Activated T-cell treated with anti-CD3 and anti-CD28 coated beads, Interleukin-2, amount 50 U/mL, for 4 hours (primary cell): ENCODE results near the gene SAXO1. TPM values are rescaled to one million over a fixed set of nuclear protein-coding genes. Genes with fewer than 3 reads are reported as not detected.

Source experiments
- ATAC-seq, 2 donors: fragments of 200-7000 bp; cut with Tn5 transposase; one replicate each; pipeline ENCODE4 v1.10.0; 2021
- DNase-seq: peaks from one replicate; pipeline ENCODE4 v3.0.0-alpha.2; 2020
- H3K27me3 Mint-ChIP-seq: one replicate; pipeline ENCODE4 v1.8.0; 2021; ENCODE audit warnings: low read depth, mixed read lengths
- H3K36me3 Mint-ChIP-seq: one replicate; pipeline ENCODE4 v1.8.0; 2022; ENCODE audit warnings: mixed read lengths; ENCODE audit not compliant: insufficient read depth
- H3K4me1 Mint-ChIP-seq: one replicate; pipeline ENCODE4 v1.8.0; 2021; ENCODE audit warnings: low read depth, mixed read lengths
- H3K4me3 Mint-ChIP-seq: one replicate; pipeline ENCODE4 v1.8.0; 2021; ENCODE audit warnings: mild to moderate bottlenecking, moderate library complexity, mixed read lengths
- H3K9me3 Mint-ChIP-seq: one replicate; pipeline ENCODE4 v1.8.0; 2021; ENCODE audit warnings: mixed read lengths
- total RNA-seq, 3 donors: library from RNA; stranded (reverse); gene quantifications; one replicate each; pipeline ENCODE4 v1.2.1, GENCODE V29; 2021

The SAXO1 gene
- total RNA-seq, 3 donors from 2014 or later, result not detected

DNA sequence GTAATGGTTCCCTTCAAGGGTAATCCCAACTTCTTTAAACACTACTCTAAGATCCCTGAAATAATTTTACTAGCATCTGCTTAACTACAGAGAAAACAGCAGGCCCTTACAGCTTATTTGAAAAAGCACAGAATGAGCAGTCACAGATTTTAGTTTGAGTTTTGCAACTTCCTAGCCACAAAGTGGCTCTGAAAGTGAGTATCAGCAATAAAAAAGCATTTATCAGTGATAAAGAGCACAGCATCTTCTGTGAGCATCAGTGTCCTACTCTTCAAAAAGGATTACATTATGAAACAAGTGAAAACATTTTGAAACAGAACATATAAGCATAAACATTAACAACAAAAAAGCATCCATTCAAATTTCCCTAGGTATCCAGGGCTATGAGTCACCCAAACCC is 45.0 kb downstream of the SAXO1 start:
- peaks cover 2% of the 10 kb centered on the region for H3K9me3 Mint-ChIP-seq

DNA sequence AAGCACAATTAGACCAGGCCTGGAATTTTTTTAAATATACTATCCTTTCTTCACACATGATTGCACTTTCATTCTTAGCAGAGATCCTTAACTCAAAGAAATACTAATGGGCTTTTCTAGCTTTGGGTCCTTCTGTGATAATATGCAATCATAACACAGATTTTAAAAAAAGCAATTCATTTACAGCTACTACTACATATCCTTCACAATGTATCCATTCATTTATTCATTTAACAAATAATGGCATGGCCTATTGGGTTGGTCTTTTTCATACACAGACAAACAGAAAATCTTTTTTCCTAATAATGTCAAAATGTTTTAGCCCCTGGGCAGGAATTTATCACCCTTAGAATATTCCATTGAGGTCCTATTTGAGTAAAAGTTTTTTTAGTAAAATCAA is 47.0 kb downstream of the SAXO1 start:
- no peak for DNase-seq
- no peak for ATAC-seq
- Mint-ChIP-seq H3K4me3 (no peak overlapping the region), H3K4me1 (no peaks in the 10 kb centered on the region), H3K9me3 (peaks cover 6% of the 10 kb centered on the region), H3K36me3 (no peaks in the 10 kb centered on the region), H3K27me3 (no peaks in the 10 kb centered on the region)

More for the DNA sequence above, 45.0 kb downstream of the SAXO1 start:
- no peak for ATAC-seq
- DNase-seq, result no peak
- Mint-ChIP-seq H3K36me3 (no peaks in the 10 kb centered on the region), H3K4me1 (no peaks in the 10 kb centered on the region), H3K27me3 (no peaks in the 10 kb centered on the region), H3K4me3 (no peak overlapping the region)

DNA sequence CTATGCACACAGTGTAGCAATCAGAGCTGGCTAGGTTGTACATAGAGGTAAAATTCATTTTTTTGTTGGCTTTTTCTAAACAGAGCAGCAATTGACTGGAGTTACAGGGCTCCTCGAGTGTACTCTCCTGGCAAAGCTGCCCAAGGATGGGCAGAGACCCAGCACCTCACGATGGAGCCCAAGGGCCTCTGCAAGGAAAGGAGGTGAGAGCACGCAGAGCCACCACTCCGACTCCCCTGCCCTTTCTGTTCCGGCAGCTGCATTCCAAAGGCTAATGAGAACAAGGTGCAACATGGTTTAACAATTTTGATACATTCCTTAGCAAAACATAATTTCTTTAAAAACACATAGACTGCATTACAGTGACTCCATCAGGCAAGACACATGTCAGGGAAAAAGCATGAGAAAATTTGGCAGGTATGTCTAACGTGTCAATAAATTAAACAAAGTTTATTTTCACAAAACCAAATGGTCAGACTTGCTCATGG is 47.5 kb downstream of the SAXO1 start:
- DNase-seq, result no peak
- H3K4me1 Mint-ChIP-seq, result no peaks in the 10 kb centered on the region
- H3K36me3 Mint-ChIP-seq, result no peaks in the 10 kb centered on the region
- H3K9me3 Mint-ChIP-seq, result peaks cover 6% of the 10 kb centered on the region
- no peaks in the 10 kb centered on the region for H3K27me3 Mint-ChIP-seq
- no peak overlapping the region for H3K4me3 Mint-ChIP-seq
- no peak for ATAC-seq

DNA sequence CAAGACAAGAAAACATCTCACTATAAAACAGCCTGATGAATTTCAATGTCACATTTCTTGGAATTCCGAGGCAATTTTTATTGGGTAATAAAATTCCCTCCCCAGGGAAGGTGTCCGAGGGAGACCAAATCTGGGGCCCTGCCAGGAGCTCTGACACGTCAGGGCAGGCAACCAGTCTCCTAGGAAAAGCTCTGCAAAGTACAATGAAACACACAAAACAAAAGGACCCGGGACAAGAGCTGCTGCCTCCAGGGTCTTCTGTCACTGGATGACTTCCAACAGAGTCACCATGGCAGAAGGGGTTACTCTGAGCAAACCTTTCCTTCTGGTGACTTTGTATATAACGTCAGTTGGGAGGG is 50.8 kb downstream of the SAXO1 start:
- Mint-ChIP-seq H3K36me3 (no peaks in the 10 kb centered on the region), H3K4me1 (no peaks in the 10 kb centered on the region), H3K9me3 (peaks cover 6% of the 10 kb centered on the region), H3K4me3 (no peak overlapping the region), H3K27me3 (peaks cover 3% of the 10 kb centered on the region)
- ATAC-seq (no peak), DNase-seq (no peak)

DNA sequence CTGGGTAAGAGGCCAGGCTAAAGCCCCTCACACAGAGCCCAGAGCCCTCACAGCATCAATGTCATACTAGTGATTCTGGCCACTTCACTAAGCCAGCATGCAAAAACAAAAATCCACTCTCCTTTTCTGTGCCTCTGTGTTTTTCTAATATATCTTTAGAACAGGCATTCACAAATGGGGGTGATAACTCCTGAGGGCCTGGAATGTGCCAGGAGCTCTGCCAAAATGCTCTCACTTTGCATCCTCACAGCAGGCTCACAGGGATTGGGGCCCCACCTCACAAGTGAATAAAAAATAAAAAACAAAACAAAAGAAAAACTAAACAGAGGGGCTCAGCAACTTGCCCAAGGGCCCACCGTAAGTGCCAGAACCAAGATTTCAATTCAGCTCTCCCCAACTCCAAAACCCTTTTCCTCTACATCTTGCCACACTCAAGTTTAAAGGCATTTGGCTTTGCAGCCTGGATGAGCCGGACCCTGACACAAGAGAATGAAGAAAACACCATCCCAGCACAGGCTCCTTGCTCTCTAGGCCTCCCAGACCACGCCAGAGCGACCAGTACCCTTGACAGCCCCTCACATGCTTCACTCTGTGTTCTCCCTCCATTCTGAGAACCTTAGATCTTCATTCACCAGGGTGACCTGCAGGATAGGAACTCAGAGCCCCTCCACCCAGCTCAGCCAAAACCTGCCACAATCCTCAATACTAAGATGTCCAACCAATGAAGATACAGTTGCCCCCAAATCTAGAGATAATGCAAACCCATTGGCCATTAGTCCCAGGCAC is 51.3 kb downstream of the SAXO1 start:
- Mint-ChIP-seq H3K27me3 (peaks cover 3% of the 10 kb centered on the region), H3K36me3 (no peaks in the 10 kb centered on the region), H3K9me3 (peaks cover 6% of the 10 kb centered on the region), H3K4me3 (no peak overlapping the region), H3K4me1 (no peaks in the 10 kb centered on the region)
- no peak for DNase-seq
- no peak for ATAC-seq

DNA sequence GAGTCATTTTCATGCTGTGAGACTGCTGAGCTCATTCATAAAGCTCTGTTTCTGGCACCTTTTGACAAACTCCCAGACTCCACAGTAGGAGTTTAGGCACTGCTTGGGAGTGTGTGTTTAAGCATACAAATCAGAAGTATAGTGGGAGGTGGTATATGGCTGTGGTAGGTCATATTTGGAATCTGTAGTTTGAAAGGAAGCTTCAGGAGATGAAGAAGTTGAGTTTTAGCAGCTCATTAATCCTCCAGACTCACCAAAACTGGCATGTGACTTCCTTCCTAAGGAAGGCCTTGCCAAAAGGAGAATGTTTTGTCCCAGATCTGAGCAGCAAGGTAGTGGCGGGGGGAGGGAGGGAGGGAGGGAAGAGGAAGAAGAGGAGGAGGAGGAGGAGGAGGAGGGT is 52.8 kb downstream of the SAXO1 start:
- H3K4me1 Mint-ChIP-seq, result no peaks in the 10 kb centered on the region
- ATAC-seq (no peak), DNase-seq (no peak)
- H3K4me3 Mint-ChIP-seq, result no peak overlapping the region
- peaks cover 6% of the 10 kb centered on the region for H3K9me3 Mint-ChIP-seq
- peaks cover 3% of the 10 kb centered on the region for H3K27me3 Mint-ChIP-seq
- H3K36me3 Mint-ChIP-seq, result no peaks in the 10 kb centered on the region

DNA sequence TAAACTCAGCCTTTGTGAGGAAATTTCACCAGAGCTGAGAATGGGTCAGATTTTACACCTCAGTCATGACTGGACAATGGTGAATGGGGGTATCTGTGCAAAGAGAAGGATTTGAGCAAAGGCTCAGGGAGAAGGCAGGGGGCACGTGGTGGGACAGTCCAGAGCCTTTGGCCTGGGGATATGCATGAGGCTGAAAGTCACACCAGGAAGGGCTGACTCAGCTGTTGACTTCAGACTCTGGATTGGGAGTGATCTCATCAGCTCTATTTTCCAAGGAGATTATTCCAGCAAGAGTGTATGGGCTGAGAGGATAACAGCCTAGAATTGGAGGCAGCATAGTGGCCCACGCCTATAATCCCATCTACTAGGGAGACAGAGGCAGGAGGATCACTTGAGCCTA is 53.6 kb downstream of the SAXO1 start:
- no peaks in the 10 kb centered on the region for H3K4me1 Mint-ChIP-seq
- no peak for ATAC-seq
- H3K4me3 Mint-ChIP-seq, result no peak overlapping the region
- no peaks in the 10 kb centered on the region for H3K36me3 Mint-ChIP-seq
- H3K9me3 Mint-ChIP-seq, result peaks cover 6% of the 10 kb centered on the region
- DNase-seq, result no peak
- peaks cover 3% of the 10 kb centered on the region for H3K27me3 Mint-ChIP-seq

DNA sequence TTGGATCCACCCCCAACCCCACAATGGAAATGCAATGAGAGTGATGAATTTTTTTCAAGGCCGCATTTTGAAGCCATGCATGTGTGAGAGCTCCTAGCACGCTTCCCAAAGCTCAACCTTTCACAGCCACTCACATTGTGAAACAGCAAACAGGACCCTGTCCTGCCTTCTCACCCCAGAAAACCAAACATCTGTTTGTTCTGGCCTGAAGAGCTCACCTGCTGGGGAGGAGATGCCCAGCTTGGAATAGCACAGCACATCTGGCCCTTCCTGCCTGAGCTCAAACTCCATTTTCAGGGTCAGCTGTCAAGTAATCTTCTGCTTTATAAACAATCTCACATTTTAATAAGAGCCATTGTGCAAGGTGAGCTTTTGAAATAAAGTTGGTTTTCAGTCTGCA is 54.8 kb downstream of the SAXO1 start:
- Mint-ChIP-seq H3K4me1 (no peaks in the 10 kb centered on the region), H3K4me3 (no peak overlapping the region), H3K9me3 (peaks cover 6% of the 10 kb centered on the region), H3K27me3 (peaks cover 3% of the 10 kb centered on the region), H3K36me3 (no peaks in the 10 kb centered on the region)
- DNase-seq (no peak), ATAC-seq (no peak)

DNA sequence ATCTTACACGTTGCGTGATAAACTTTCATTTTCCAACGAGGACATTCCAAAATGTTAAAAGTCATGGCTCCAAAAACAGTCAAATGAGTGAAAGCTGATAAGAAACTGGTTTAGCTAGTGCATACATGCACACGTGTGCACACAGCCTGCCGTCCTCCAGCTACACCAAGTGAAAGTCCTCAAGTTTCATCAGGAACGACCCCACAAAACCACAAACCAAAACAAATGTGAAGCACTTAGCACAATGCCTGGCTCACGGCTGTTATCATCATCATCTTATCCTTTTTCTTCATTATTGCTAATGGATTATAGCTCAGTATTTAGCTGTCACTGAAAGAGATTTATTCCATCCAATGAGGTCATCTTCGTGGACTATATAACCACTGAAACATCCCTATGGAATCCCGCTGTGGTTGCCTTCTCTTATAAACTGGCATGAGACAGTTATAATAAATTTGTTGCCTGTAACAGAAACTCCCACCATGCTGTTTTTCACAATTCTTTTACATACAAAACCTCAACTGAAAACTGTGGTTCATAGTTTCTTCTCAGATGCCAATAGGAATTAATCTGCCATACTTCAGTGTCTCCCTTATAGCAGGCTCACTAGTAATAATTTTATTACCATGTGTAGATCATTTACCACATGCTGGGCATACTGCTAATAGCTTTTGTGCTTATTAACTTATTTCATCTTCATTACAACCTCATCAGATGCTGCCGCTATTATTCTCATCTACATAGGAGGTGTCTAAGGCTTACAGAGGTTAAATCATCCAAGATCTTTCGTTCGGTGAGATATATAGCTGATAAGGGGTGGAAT is 56.1 kb downstream of the SAXO1 start:
- no peaks in the 10 kb centered on the region for H3K36me3 Mint-ChIP-seq
- no peaks in the 10 kb centered on the region for H3K4me1 Mint-ChIP-seq
- no peaks in the 10 kb centered on the region for H3K9me3 Mint-ChIP-seq
- ATAC-seq, result no peak
- DNase-seq, result no peak
- H3K27me3 Mint-ChIP-seq, result peaks cover 3% of the 10 kb centered on the region
- no peak overlapping the region for H3K4me3 Mint-ChIP-seq

DNA sequence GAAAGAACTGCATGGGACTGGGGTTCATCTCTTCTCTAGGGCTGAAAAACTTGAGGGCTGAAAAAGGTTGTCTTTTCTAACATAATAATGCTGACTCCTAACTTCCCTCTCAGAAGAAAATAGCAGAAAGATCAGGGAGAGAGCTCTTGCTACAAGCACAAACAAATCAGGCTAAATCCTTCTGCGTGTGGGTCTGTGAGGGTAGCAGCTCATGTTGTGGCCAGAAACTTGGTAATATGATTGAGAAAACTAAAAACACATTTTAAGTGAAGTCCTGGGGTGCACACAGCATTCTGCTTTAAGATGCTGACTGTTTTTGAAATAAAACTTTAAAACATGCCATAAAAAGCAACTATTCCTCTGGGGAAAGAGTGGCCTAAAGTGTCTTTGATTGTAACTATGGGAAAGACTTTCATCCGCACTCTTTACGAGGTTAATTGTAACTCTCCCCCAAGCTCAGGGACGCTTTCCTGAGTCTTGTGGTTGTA is 56.7 kb downstream of the SAXO1 start:
- H3K27me3 Mint-ChIP-seq, result peaks cover 6% of the 10 kb centered on the region
- no peaks in the 10 kb centered on the region for H3K9me3 Mint-ChIP-seq
- ATAC-seq (no peak), DNase-seq (no peak)
- H3K36me3 Mint-ChIP-seq, result no peaks in the 10 kb centered on the region
- H3K4me1 Mint-ChIP-seq, result no peaks in the 10 kb centered on the region
- H3K4me3 Mint-ChIP-seq, result no peak overlapping the region

DNA sequence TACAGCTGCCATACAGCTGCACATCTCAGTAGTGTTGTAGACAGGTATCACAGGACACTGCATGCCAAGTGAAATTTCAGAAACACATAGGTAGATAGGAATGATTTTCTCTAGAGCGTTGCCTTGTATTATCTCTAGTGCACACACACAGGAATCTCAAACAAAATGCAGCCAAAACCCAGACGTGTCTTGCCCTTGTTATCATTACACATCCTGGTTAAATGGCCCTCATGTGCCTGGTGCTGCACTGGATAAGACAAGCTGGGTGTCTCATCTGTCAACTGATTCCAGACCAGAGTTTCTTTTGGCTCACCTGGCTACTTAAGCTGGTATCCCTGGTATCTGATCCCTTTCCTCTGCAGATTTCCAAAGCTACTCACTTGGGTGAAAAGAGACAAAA is 59.7 kb downstream of the SAXO1 start:
- Mint-ChIP-seq H3K27me3 (peaks cover 16% of the 10 kb centered on the region), H3K36me3 (no peaks in the 10 kb centered on the region), H3K4me1 (no peaks in the 10 kb centered on the region), H3K9me3 (no peaks in the 10 kb centered on the region), H3K4me3 (no peak overlapping the region)
- ATAC-seq (no peak), DNase-seq (no peak)

DNA sequence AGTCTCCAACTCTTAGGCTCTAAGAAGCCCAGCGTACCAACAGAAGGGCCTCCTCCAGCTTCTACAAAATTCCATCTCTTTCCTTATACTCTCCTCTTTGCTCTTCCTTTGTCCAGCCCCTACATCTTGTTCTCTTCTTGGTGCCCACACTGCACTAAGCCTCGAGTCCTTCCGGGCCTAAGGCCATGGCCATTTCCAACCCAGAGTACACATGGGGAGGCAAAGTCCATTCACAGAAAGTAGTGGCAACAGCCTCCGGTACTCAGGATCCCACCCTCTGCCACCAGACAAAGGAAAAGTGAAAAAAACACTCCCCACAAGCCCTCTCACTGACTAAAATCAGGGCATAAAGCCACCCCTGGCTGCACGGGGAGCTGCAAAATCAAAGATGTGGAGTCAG is 60.3 kb downstream of the SAXO1 start:
- Mint-ChIP-seq H3K4me3 (no peak overlapping the region), H3K36me3 (no peaks in the 10 kb centered on the region), H3K9me3 (no peaks in the 10 kb centered on the region), H3K4me1 (no peaks in the 10 kb centered on the region), H3K27me3 (peaks cover 13% of the 10 kb centered on the region)
- no peak for DNase-seq
- no peak for ATAC-seq

DNA sequence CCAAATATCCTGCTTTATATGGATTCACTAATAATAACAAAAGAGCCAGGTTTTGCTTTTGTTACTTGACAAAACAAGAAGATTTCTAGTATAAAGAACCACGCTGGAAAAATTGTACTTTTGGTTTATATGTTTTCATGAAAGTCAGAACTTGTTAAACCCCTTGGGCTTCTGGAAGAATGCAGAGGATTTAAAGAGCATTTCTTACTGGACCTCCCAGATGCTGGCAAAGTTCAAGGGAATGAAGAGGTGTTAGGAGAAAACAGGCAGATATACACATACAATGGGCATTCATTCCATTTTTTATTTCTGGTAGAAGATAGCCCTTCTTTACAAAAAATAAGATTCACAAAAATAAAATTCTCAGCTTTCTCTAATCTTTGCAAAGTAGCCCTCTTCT is 61.1 kb downstream of the SAXO1 start:
- ATAC-seq, result no peak
- DNase-seq, result no peak
- H3K4me3 Mint-ChIP-seq, result no peak overlapping the region
- H3K9me3 Mint-ChIP-seq, result no peaks in the 10 kb centered on the region
- H3K4me1 Mint-ChIP-seq, result no peaks in the 10 kb centered on the region
- H3K36me3 Mint-ChIP-seq, result no peaks in the 10 kb centered on the region
- peaks cover 13% of the 10 kb centered on the region for H3K27me3 Mint-ChIP-seq

DNA sequence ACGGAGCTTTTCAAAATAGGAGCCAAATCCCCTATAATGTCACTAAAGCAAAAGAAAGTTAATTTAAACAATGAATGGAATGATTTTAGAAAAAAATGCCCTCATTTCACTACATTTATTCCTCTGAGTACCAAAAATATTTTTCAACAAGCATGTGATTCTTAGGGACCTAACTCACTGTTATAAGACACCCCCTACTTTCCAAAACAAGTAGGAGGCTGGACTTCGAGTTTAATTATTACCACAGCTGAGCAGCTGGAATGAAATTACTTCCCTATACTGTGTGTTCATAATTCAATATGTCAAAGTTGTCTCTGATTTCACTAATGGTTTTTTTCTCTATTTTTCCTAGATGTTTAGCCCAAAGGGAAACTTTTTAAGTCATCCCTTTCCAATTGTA is 61.6 kb downstream of the SAXO1 start:
- Mint-ChIP-seq H3K4me3 (no peak overlapping the region), H3K36me3 (no peaks in the 10 kb centered on the region), H3K9me3 (peaks cover 4% of the 10 kb centered on the region), H3K27me3 (peaks cover 13% of the 10 kb centered on the region), H3K4me1 (no peaks in the 10 kb centered on the region)
- DNase-seq, result no peak
- no peak for ATAC-seq

DNA sequence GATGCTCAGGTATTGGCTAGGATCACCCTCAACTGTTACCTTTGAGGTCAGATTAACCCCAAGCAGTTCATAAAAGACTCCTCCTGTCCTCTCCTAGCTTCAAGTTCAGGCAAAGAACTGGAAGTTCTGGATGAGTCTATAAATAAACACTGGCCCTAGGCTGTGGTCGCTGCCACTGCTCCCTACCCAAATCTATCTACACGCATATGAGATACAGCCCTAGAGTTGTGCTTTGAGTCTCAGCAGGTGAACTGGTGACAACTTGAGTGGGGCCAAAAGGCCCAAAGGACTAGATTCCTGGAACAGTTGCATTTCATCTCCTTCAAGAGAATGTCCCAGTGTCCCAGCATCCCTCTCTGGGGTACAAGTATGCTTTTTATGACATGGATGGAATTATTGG is 62.6 kb downstream of the SAXO1 start:
- Mint-ChIP-seq H3K27me3 (peaks cover 15% of the 10 kb centered on the region), H3K4me1 (no peaks in the 10 kb centered on the region), H3K4me3 (no peak overlapping the region)

More for the DNA sequence above, 62.6 kb downstream of the SAXO1 start:
- no peak for DNase-seq
- ATAC-seq, result no peak
- H3K9me3 Mint-ChIP-seq, result peaks cover 13% of the 10 kb centered on the region
- H3K36me3 Mint-ChIP-seq, result no peaks in the 10 kb centered on the region
